ENCODE measurements around the gene OBP2B.
"Not testable (repeated sequence)": the region's sequence is repeated elsewhere in the genome, so short reads cannot be mapped to it uniquely, and the experiment has no call there.

Gene OBP2B

DNA sequence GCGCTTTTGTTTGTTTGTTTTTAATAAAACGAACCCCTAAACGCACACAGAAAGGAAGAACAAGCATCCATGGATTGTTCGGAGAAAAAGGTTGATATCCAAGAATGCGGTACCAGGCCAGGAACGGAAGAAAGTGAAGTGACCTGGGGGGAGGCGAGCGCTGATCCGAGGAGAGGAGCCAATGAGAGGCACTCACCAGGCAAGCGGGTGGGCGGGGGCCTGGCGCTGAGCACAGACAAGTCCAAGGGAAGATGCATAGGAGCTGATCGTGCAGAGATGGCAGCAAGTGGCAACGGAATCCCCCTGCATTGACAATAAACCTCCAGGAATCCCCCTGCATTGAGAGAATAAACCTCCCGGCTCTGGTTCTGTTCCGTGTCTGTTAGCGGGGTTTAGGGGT lies 8.4 kb downstream of the OBP2B start:
- no peak for DNase-seq

DNA sequence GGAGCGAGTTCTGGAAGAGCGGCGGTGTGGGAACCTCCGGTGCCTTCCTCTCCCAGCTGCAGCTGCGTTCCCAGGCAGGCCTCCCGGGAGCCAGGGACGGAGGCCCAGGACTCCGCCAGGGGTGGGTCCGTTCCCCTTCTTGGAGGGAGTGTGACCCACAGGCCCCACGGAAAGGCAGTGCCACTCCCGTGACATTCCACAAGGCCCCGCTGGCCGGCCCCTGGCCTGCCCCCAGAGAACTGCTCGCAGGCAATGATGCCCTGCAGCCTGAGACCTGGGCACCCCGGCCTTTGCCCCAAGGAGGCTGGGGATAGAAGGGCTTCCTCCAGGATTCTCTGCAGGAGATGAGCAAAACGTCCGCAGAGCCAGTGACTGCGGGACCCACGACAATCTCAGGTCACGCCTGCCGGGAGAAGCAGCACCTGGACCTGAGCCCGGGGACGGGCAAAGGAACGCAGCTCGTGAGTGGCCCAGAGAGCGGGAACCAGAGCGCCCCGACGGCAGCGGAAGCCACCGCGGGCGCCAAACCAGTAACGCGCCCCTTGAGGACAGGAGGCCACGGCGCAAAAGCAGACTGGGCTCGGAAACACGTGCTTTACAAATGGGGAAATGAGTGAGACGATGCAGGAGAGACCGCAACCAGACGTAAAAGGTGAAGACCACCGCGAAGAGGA lies 9.3 kb downstream of the OBP2B start:
- DNase-seq = no peak

DNA sequence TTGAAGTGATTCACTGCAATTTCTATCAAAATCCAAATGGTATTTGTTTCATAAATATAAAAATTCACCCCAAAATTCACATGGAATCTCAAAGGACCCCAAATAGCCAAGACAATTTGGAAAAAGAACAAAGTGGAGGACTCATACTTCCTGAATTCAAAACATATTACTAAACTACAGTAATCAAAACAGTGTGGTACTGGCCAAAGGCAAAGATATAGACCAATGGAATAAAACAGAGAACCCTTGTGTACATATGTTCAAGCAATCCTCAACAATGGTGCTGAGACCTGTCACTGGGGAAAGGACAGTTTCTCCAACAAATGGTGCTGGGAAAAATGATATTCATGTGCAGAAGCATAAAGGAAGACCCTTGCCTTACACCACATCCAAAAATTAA lies 14.0 kb downstream of the OBP2B start:
- DNase-seq = no peak

DNA sequence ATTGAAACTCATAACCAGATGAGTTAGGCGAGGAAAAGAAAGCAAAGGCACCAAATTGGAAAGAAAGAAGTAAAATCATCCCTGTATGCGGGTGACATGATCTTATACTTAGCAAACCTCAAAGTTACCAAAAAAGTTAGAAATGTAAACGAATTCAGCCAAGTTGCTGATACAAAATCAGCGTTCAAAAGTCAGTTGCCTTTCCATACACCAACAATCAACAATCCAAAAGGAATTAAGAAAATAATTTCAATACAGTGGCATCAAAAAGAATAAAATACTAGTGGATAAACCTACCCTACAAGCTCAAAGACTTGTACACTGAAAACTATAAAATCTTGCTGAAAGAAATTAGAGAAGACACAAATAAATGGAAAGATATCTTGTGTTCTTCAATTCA lies 14.5 kb downstream of the OBP2B start:
- DNase-seq = no peak

DNA sequence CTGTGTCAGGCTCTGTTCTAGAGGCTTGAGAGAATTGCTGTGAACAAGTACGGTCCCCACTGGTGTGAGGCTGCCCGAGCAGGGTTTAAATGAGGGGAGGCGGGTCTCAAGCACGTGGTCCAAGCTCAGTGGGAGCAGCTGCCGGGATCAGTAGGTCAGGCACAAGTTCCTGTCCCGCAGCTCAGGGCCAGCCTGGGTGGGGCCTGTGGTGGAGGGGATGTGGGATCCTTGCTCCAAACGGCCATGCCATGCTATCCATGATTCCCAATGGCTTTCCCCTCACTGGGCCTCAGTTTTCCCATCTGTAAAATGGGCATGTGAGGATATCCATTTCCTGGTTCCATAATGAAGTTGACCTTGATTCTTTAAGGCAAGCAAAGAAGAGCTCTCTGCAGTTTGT lies 17.1 kb downstream of the OBP2B start:
- no peak for DNase-seq

DNA sequence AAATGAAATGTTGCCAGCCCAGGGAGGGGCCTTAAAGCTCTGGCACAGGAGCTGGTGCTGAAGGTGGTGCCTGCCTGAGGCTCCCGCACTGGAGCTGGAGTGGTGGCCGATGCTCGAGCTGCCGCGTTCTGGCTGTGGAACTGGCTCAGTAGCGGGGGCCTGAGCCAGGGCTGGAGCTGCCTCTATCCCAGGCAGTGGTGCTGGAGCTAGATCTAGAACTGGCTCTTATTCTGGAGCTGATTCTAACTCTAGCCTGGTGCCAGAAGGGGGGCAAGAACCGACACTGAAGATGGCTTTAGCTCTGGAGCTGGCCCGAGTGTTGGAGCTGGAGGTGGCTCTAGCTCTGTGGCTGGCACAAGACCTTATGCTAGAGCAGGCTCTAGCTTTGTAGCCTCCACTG lies 19.2 kb downstream of the OBP2B start:
- DNase-seq = no peak

DNA sequence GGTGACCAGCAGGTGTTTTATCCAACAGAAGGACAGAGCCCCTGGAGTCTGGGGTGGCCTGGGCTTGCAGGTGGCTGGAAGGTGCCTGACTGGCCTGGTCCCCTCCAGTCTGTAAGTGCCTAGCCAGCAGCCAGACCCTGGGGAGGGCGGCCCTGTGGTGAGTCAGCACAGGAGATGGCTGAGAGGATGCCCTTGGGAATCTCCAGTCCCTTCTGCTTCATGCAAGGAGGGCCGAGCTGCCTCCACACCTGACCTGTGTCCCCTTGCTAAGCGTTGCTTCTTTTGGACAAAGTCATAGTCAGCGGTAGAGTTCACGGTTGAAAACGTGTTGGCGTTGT lies 20.2 kb downstream of the OBP2B start:
- no peak for DNase-seq

DNA sequence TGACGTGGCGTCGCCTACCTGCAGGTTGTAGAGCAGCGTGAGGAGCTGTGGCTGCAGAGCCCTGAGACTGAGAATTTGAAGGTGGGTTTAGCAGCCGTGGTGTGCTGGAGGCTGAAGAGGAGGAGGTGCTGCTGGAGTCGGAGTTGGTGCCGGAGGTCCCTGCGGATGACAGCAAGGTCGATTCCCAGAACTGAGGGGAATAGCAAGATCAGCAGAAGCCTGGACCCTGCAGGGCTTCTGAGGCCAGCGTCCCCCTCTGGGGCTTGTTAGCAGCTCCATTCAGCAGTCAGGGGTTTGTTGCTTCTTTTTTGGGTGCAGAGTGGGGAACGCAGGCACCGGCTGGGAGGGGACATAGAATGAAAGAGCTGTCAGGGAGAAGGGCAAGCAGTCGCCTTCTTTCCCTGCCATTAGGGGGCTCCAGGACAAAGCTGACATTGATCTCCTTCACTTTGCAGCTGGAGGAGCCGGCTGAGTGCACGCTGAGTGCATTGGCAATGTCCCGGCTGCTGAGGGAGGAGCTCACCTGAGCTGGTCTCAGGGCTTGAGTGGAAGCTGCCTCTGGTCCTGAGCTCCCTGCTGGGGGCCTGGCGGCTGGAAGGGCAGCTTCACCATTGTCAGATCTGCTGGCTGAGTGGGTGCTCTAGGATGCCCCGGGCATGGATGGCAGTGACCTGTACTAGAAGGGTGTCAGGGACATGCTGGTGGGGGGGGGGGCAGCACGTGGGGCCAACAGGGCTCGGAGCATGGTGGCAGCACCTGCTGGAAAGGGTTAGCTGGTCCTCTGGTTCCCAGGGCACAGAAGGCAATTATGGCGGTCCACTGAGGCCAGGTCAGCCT lies 20.8 kb downstream of the OBP2B start:
- peak; percentile 44 for DNase-seq

DNA sequence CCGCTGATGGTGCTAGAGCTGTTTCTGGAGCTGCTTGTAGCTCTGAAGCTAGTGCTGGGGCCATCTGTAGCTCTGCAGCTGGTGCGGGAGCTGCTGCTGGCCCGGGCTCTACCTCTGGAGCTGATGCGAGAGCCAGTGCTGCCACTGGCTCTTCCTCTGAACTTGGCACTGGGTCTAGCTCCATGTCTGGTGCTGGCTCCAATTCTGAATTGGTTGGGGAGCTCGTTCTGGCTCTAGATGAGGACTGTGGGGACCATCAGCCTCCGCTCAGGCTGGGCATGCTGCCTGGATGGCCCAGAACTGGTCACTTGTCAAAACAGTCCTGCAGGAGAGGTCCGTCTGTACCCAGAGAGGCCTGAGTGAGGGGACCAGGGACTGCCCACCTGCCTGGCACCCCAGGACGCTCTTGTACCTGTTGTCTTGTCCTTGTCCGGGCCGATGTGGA lies 21.5 kb downstream of the OBP2B start:
- DNase-seq = no peak

DNA sequence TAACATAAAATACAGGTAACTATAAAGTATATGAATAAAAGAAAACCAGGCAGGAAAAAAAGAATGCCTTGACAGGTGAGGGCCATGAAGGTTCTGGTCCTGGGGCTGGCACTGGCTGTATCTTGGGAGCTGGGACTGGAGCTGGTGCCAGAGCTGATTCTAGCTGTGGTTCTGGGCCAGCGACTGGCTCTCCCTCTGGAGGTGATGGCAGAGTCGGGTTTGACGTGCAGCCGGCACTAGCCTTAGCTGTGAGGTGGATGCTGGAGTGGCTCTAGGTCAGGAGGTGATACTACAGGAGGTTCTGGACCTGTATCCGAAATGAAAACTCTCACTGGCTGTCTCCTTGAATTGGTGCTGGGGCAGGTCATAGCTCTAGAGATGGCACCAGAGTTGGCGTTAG lies 22.3 kb downstream of the OBP2B start:
- no peak for DNase-seq

DNA sequence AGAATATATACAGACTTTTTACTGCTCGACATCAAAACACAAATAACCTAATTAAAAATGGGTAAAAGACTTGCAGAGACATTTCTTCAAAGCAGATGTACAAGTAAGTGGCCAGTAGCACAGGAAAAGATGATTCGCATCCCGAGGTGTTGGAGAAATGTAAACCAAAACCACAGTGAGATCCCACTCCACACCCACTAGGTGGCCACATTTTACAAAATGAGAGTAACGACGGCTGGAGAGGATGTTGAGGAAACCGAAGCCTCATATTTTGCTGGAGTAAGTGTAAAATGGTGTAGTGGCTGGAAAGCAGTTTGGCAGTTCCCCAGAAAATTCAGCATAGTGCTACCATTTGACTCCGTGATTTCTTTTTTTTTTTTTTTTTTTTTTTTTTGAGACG lies 24.1 kb downstream of the OBP2B start:
- DNase-seq = peak; percentile 18

DNA sequence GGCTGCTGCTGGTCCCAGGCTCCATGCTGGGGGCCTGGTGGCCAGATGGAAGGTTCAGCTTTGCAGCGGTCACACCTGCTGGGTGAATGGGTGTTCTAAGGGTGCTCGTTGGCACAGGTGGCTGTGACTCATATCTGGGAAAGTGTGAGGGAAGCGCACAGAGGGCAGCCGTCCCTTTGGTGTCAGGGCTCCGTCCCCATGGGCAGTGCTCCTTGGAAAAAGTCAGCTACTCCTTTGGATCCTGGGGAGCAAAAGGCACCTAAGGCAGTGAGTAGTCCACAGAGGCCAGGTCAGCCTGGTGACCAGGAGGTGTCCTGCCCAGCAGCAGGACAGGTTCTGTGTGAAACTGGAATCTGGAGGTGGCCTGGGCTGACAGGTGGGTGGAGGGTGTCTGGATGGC lies 26.9 kb downstream of the OBP2B start:
- DNase-seq = no peak

DNA sequence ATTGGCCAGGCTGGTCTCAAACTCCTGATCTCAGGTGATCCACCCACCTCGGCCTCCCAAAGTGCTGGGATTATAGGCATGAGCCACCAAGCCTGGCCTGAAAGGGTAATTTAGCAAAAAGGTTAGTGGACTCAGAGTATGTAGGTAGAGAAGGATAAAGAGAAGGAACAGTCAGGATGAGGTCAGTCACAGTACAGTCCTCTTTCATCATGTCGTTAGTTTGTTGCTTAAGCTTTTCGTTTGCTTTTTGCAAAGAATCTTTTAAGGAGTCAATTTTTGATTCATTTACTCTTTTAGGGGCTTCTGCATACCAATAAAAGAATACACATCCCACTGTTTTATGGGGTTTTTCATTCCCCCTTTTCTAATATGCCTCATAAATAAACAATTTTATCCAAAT lies 27.5 kb downstream of the OBP2B start:
- DNase-seq = no peak

DNA sequence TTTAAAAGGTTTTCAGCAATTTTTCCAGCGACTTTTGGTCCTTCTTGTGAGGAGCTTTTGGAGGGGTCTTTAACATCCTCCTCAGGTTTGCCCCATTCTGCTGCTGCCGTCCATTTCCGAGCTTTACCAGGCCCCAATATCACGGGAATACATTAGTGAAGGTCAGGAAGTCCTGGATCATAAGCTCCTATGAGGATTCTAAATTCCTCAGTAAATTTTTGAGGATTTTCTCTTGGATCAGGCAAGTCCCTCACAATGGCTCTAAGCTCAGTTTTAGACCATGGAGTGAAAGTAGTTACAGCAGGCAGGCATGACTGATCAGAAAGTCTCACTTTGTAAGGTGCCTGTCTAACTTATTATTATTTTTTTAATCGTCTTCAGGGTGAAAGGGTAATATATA lies 28.1 kb downstream of the OBP2B start:
- DNase-seq = no peak

DNA sequence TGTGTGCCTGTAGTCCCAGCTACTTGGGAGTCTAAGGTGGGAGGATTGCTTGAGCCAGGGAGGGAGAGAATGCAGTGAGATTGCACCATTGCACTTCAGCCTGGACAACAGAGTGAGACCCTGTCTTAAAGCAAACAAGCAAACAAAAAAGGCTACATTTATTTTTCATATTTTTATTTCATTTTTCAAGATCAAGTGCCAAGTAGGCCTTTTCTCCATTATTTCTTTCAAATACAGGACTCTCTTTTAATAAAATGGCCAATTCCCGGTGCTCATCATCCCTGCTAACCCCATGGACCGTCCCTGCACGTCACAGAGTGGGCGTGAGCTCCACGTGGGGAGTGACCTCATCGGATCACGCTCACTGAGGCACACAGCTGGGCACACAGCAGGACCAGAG lies 36.0 kb downstream of the OBP2B start:
- no peak for DNase-seq

DNA sequence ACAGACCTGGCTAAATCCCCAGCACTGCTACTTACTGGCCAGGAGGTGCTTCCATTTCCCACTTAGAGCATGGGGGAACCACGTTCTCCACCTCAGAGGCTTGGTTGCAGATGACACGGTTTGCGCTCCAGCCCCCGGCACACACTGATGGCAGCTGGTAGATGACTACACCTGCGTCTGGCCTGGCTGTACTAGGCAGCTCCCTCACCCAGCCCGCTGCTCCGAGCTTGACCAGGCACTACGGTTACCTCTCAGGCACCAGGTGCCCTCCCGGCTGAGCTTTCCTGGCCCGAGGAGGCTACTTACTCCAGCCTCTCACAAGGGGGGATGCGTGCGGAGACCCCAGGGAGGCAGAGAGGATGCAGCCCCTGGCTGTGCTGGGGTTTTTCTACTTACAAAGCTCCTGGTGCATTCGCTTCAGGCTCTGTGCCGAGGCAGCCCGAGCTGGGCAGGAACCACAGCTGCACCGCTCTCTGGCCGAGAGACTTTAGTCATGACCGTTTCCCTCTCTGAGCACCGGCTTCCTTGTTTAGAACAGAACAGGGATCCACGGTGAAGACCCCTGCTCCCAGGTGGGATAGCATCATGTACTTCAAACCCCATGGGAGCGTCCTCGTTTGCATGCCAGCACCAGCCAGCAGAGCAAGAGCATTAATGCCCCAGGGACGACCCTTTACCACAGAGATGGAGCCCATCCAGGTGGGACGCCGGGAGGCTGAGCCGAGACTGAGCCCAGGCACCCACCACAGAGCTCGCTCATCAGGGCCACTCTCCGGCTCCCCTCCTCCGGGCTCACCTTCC lies 37.7 kb downstream of the OBP2B start:
- DNase-seq = no peak

DNA sequence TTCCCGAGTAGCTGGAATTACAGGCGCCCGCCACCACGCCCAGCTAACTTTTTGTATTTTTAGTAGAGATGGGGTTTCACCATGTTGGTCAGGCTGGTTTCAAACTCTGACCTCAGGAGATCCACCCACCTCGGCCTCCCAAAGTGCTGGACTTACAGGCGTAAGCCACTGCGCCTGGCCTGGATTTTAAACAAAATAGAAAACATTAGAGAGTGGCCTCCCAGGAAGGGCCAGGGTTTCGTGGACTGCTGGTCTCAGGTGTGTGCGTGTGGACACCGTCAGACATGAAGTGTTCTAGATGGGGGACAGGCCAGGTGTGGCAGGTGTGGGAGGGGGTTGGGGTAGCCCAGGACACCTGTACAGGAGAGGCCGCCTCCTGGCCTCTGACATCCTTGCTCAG lies 38.3 kb downstream of the OBP2B start:
- no peak for DNase-seq

DNA sequence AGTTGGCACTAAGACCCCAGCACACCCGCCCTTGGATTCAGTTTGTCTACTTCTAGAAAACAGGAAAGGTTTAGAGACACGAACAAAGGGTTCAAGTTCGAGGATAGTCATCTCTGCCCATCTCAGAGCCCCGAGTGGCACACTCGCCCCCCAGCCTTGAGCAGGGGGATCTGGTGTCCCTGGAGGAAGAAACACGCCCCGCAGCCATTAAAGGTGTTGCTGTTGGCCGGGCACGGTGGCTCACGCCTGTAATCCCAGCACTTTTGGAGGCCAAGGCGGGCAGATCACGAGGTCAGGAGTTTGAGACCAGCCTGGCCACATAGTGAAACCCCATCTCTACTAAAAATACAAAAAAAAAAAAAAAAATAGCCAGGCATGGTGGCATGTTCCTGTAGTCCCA lies 39.4 kb downstream of the OBP2B start:
- DNase-seq = not testable (repeated sequence)

DNA sequence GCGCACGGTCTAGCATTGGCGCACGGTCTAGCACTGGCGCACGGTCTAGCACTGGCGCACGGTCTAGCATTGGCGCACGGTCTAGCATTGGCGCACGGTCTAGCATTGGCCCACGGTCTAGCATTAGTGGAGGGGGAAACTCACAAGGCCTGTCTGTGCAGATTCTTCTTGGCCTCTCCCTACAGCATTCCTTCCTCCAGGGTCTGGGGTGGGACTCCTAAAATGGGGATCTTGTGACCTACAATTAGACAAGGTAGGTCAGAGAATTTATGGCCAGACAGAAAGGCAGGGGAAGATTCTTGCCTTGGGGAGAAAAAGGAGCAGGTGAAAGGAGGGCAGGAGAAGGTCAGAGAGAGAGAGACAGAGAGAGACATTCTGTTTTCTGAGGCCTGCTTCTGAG lies 39.9 kb downstream of the OBP2B start:
- no peak for DNase-seq

DNA sequence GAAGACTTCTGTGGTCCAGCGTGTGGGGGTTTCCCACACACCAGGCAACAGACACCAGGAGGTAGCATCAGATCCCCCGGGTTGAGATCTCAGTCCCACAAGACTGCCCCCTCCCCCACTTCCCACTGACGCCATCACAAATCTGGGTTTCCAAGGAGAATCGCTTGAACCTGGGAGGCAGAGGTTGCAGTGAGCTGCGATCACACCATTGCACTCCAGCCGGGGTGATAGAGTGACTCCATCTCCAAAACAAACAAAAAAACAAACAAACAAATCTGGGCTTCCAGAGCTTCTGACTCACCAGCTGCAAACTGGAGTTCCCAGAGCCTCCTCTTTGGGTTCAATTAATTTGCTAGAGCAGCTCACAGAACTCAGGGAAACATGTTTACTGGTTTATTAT lies 40.6 kb downstream of the OBP2B start:
- DNase-seq = no peak

DNA sequence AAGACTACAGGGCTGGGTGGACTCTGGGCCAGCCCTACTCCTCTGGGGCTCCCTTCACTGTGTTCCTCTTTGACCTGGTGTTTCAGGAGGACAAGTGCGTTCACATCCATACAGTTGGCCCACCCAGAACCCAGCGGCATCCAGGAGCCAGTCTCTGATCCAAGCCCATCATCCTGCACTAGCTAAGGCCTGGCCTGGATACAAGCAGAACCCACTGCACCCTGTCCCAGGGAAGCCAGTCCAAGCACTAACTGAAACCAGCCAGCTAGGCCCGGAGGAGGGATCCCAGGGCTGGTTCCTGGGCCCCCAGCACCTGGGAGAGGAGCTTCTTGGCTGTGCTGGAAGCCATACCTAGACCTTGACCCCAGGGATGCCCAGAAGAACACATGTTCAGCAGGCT lies 41.3 kb downstream of the OBP2B start:
- DNase-seq = no peak

DNA sequence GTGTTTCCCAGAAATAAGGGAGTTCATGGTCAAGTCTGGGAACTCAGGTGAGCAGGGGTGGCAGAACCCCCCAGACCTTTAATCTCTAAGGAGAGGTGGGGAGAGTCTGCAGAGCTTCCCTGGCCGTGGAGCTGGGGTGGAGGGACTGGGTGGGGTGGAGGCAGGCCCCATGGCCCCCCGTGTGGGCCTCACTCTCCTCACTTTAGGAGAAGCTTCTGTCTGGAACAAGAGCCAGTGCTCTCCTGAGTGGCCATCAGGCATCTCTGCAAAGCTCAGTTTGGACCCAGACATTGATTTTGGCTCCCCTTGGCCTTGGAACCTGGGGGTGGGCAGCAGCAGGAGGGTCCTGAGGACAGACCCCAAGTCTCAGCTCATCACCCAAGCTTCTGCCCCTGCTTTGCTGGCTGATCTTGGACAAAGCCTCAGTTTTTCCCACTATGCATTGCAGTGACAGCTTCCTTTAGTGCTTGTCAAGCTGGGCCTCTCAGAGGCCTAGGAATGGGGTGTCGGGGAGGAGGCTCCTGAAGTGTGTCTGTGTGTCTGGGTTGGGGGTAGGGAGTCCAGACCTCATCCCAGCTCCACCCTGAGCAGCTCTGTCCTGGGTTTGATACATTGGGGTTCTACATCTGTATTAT lies 41.8 kb downstream of the OBP2B start:
- no peak for DNase-seq

DNA sequence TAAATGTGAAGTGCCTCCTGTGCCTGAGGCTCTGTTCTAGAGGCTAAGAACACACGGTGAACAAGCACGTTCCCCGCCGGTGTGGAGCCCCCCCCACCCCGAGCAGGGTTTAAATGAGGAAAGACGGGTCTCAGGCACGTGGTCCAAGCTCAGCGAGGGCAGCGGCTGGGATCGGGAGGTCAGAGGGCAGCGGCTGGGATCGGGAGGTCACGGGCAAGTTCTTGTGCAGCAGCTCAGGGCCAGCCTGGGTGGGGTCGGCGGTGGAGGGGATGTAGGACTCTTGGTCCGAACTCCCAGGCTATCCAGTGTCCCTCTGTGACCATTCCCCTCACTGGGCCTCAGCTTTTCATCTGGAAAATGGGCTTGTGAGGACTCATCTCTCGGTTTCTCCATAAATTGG lies 42.7 kb downstream of the OBP2B start:
- DNase-seq = no peak

DNA sequence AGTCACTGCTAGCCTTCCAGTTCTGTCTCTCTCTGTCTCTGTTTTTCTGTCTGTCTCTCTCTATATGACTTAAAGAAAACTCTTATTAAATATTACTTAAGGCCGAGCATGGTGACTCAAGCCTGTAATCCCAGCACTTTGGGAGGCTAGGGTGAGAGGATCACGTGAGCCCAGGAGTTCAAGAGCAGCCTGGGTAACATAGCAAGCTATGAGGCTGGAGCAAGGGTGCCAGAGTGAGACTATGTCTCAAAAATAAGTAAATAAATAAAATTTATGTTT lies 43.7 kb downstream of the OBP2B start:
- DNase-seq = no peak
